Ascending aorta (tissue), 2 donors: ENCODE measurements around the gene HBS1L. TPM values are rescaled to one million over a fixed set of nuclear protein-coding genes. Genes with fewer than 3 reads are reported as not detected.

ENCODE experiments used
- DNase-seq, 2 donors: peaks; one replicate each; pipeline ENCODE4 v3.0.0-alpha.2; 2019; ENCODE audit warnings: low spot score in 2 of 2
- H3K27ac ChIP-seq, 2 donors: fragments of 200-600 bp; sonication (generic); one replicate each; pipeline ENCODE4 v1.5.1; 2016 to 2017; ENCODE audit warnings: mild to moderate bottlenecking in 1 of 2
- H3K27me3 ChIP-seq: fragments of 200-600 bp; sonication (generic); one replicate; pipeline ENCODE4 v1.5.1; 2017
- H3K36me3 ChIP-seq, 2 donors: fragments of 200-600 bp; sonication (generic); one replicate each; pipeline ENCODE4 v1.5.1; 2016
- H3K4me1 ChIP-seq, 2 donors: fragments of 200-600 bp; sonication (generic); one replicate each; pipeline ENCODE4 v1.5.1; 2016 to 2017; ENCODE audit warnings: mild to moderate bottlenecking in 1 of 2
- H3K4me3 ChIP-seq, 2 donors: fragments of 200-600 bp; sonication (generic); one replicate each; pipeline ENCODE4 v1.5.1; 2016 to 2017; ENCODE audit warnings: mild to moderate bottlenecking in 1 of 2
- H3K9me3 ChIP-seq, 2 donors: fragments of 200-600 bp; sonication (generic); one replicate each; pipeline ENCODE4 v1.5.1; 2016
- intact Hi-C: fragments of 100-400 bp; cut with DNase I; formaldehyde crosslinking; loops from one replicate; pipeline ENCODE4 v1.15.1; 2023
- total RNA-seq: library from RNA; depleted of rRNA; stranded (reverse); fragments of >200 nt; gene quantifications from one replicate; pipeline ENCODE4 v1.1.0, GENCODE V29; 2016
- TF ChIP-seq, protein P1 (sequence below), 3 experiments: fragments of 200-600 bp in 2 of 3; fragments of 450-650 bp in 1 of 3; sonication (generic) in 2 of 3; IDR thresholded peaks; one replicate each; pipeline ENCODE4 v1.5.1; 2016 to 2019; ENCODE audit warnings: antibody characterized with exemption in 3 of 3, mild to moderate bottlenecking in 1 of 3, moderate library complexity in 1 of 3

Gene HBS1L
- total RNA-seq: 9.8 TPM

DNA sequence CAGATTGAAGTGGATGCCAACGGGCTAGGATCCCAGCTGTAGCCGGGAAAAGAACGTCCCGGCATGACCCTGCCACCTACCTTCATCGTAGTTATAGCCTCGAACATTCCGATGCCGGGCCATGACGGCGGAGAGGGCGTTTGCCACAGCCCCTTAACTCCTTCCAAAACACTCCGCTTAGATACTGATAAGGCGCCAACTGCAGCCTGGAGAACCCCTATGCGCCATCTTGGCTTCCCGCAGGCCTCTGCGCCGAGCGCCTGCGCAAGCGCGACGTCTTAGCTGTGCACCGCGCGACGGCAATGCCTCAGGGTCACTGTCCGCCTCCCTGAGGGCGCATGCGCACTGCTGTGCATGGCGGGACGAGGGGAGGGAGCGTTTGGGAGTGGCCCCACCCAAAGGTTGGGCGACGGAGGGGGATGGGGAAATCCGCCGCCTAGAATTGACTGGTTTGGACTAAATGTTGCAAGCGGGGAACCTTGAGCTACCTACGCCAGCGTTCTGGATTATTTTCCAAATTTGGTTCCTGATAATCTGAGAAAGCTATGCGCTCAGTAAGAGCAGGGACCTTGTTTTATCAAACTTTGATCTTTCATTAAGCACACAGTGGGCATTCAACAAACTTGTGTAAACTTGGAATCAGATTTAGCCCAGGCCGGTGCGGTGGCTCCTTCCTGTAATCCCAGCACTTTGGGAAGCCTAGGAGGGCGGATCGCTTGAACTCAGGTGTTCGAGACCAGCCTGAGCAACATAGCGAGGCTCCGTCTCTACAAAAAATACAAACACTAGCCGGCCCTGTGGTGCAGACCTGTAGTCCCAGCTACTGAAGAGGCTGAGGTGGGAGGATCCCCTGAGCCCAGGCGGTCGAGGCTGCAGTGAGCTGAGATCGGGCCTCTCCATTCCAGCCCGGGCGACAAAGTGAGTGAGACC, at the start of gene HBS1L:
Gene HBS1L, minus strand, starts transcription at position 254 of the 930 bp plus-strand sequence. Its CDS starts 131 bp downstream, at position 123.
- Histone ChIP-seq H3K9me3 (no peaks in the 10 kb centered on the region), H3K4me3 (peak within 1 kb of the TSS; percentile 87 to 94), H3K27ac (peak within 1 kb of the TSS; percentile 87 to 90), H3K36me3 (peaks cover 0 to 5% of the 10 kb centered on the region in 2 donors), H3K4me1 (no peaks in the 10 kb centered on the region), H3K27me3 (no peaks in the 10 kb centered on the region)
- TF ChIP-seq, protein P1, sequence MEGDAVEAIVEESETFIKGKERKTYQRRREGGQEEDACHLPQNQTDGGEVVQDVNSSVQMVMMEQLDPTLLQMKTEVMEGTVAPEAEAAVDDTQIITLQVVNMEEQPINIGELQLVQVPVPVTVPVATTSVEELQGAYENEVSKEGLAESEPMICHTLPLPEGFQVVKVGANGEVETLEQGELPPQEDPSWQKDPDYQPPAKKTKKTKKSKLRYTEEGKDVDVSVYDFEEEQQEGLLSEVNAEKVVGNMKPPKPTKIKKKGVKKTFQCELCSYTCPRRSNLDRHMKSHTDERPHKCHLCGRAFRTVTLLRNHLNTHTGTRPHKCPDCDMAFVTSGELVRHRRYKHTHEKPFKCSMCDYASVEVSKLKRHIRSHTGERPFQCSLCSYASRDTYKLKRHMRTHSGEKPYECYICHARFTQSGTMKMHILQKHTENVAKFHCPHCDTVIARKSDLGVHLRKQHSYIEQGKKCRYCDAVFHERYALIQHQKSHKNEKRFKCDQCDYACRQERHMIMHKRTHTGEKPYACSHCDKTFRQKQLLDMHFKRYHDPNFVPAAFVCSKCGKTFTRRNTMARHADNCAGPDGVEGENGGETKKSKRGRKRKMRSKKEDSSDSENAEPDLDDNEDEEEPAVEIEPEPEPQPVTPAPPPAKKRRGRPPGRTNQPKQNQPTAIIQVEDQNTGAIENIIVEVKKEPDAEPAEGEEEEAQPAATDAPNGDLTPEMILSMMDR (IDR thresholded peaks at IDR 0.05): no peak
- peak; percentile 84 to 98 for DNase-seq
- intact Hi-C loops: loop anchor here (5.0 to 10.0 kb wide), 4 partner anchors 130 to 1100 kb away; partner anchors contain the start of genes AHI1, MYB and TBPL1

DNA sequence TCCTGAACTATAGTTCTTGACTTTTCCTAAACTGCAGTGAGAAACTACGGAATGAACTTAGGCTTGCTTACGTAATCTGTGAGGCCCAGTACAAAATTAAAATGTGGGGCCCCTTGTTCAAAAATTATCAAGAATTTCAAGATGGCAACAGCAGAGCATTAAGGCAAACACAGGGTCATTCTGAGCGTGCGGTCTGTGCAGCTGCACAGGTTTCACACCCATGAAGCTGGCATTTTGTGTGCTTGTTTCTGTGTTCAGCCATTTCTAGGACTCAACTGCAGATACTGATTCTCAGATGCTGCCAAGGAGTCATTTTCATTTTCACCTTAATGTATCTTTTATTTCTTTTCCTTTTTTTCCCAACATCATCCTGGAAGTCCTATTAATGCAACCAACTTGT, 49.6 kb upstream of the HBS1L start:
- Histone ChIP-seq H3K4me3 (no peak overlapping the region), H3K27me3 (no peaks in the 10 kb centered on the region), H3K4me1 (no peaks in the 10 kb centered on the region), H3K36me3 (no peaks in the 10 kb centered on the region), H3K9me3 (no peaks in the 10 kb centered on the region), H3K27ac (no peak overlapping the region)
- intact Hi-C loops: no loop called here
- no peak for DNase-seq
- TF ChIP-seq, protein P1 (IDR thresholded peaks at IDR 0.05): no peak

DNA sequence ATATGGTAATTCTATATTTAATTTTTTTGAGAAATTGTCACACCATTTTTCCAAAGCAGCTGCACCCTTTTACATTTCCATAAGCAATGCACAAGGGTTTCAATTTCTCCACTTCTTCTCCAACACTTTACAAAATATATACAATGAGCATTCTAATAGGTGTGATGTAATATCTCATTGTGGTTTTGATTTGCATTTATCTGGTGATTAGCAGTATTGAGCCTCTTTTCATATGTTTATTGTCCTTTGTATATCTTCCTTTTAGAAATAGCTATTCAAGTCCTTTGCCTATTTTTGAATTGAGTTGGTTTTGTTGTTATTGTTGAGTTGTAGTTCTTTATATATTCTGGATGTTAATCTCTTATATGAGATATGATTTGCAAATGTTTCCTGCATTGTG, 47.6 kb upstream of the HBS1L start:
- no peak overlapping the region for H3K4me3 ChIP-seq
- H3K27ac ChIP-seq: no peak overlapping the region
- H3K27me3 ChIP-seq: no peaks in the 10 kb centered on the region
- intact Hi-C loops: no loop called here
- TF ChIP-seq, protein P1 (IDR thresholded peaks at IDR 0.05): no peak
- no peaks in the 10 kb centered on the region for H3K9me3 ChIP-seq
- DNase-seq: no peak
- H3K4me1 ChIP-seq: no peaks in the 10 kb centered on the region
- no peaks in the 10 kb centered on the region for H3K36me3 ChIP-seq

DNA sequence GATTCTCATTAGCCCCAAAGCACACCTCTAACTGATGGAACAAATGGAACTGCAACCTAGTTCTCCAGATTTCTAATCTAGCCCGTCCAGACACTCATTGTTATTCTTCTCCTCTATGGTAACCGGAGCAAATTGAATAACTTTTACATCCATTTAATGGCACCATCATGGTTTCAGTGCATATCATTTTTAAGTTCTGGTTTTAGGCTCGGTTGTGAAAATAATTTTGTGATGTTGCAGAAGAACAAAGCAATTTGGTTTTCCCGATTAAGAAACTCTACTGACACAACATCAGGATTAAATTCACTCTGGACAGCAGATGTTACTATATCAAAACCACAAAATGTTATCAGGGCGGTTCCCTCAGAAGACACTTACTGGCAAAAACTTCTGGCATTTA, 42.5 kb upstream of the HBS1L start:
- no peak for DNase-seq
- Histone ChIP-seq H3K36me3 (no peaks in the 10 kb centered on the region), H3K27me3 (no peaks in the 10 kb centered on the region), H3K4me3 (no peak overlapping the region), H3K27ac (no peak overlapping the region), H3K9me3 (no peaks in the 10 kb centered on the region), H3K4me1 (no peaks in the 10 kb centered on the region)
- intact Hi-C loops: no loop called here
- TF ChIP-seq, protein P1 (IDR thresholded peaks at IDR 0.05): no peak

DNA sequence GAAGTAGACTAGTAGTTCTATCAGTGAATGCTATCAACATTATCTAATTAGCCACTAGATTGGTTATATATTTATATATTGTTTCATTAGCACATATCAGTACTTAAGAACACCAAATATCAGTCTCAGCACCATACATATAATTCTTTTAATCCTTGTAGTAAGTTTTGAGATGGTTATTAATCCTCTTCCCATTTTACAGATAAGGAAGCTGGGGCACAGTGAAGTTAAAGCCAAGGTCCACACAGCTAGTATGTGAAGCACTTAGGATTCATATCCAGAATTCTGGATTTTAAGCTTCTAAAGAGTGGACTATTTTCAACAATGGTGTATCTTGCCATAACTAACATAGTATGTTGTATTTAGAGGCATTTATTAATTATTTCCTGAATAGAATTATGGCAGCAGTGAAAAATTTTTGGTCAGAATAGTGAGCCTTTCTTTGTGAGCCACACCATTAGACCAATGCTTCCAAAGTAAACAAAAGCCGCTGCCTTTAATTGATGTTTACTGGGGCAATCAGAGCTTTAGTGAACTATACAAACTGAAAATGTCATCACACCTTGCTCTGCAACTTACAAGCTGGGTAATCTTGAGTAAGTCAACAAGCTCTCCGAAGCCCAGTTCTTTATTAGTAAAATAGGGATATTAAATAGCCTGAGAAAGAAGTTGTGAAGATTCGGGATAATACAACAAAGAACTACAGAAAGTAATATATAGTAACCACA, 41.9 kb upstream of the HBS1L start:
- intact Hi-C loops: no loop called here

More for the DNA sequence above, 41.9 kb upstream of the HBS1L start:
- no peak for DNase-seq
- TF ChIP-seq, protein P1 (IDR thresholded peaks at IDR 0.05): no peak
- Histone ChIP-seq H3K27ac (no peak overlapping the region), H3K4me3 (no peak overlapping the region), H3K9me3 (no peaks in the 10 kb centered on the region), H3K27me3 (no peaks in the 10 kb centered on the region), H3K4me1 (no peaks in the 10 kb centered on the region), H3K36me3 (no peaks in the 10 kb centered on the region)
